Vagina (tissue), 2 donors: ENCODE measurements around the gene SLC8A2.

Experiments used
- CTCF ChIP-seq, 3 experiments: fragments of 450-650 bp in 2 of 3; fragments of 200-600 bp in 1 of 3; sonication (generic) in 1 of 3; IDR thresholded peaks; one replicate each; pipeline ENCODE4 v1.5.1; 2017 to 2019; ENCODE audit warnings: antibody characterized with exemption in 3 of 3, mild to moderate bottlenecking in 2 of 3, moderate library complexity in 2 of 3
- POLR2AphosphoS5 ChIP-seq, 2 donors: sonication (generic); formaldehyde crosslinking; IDR thresholded peaks; one replicate each; pipeline ENCODE4 v1.9.0; 2017; ENCODE audit warnings: antibody characterized with exemption in 2 of 2, mild to moderate bottlenecking in 2 of 2, low read depth in 1 of 2; ENCODE audit not compliant: insufficient read depth in 1 of 2

GRCh38 chr19:47469363-47469700 is 2.4 kb downstream of the SLC8A2 start:
- TF ChIP-seq POLR2AphosphoS5 (IDR thresholded peaks at IDR 0.05; ENCODE audit: insufficient read depth in 1 of 2, low read depth in 1 of 2) = no peak
- TF ChIP-seq CTCF (IDR thresholded peaks at IDR 0.05) = no peak
